ENCODE data around the gene ALDH3B2.

DNA sequence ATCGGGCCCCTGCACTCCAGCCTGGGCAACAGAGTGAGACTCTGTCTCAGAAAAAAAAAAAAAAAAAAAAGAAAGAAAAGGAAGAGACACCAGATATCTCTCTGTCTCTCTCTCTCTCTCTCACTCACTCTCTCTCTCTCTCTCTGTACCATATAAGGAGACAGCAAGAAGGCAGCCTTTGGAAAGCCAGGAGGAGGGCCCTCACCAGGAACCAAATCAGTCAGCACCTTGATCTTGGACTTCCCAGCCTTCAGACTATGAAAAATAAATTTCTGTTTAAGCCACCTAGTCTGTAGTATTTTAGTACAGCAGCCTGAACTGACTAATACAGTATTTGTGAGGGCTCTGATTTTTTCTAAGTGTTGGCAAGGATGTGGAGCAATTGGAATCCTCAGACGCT, 13.6 kb upstream of the ALDH3B2 start:
- TF ChIP-seq BHLHE40 (IDR thresholded peaks at IDR 0.05; ENCODE audit: borderline replicate concordance) (no peak), SP1 (IDR thresholded peaks at IDR 0.05) (no peak), FOXK2 (IDR thresholded peaks at IDR 0.05) (no peak)

Measured in HEK293T (cell line).